HTR-8/SVneo (cell line): ENCODE results near the gene RANBP2.
A peak's percentile ranks its signal among the peaks of the same experiment; 100 is the strongest.
"Not testable (repeated sequence)": the region's sequence is repeated elsewhere in the genome, so short reads cannot be mapped to it uniquely, and the experiment has no call there.

Source experiments
- DNase-seq: peaks from one replicate; pipeline ENCODE4 v3.0.0; 2011; ENCODE audit warnings: low spot score, mixed read lengths; ENCODE audit not compliant: insufficient read length
- FAIRE-seq: peaks from 2 replicates; lab custom pipeline; 2011; peaks lifted over from hg19 to GRCh38; lab: Jason Lieb, UNC

Gene RANBP2

GRCh38 chr2:108767859-108768258, 48.6 kb downstream of the RANBP2 start:
- DNase-seq, FAIRE-seq: not testable (repeated sequence)

GRCh38 chr2:108776475-108776874, 57.2 kb downstream of the RANBP2 start:
- no peak for DNase-seq
- FAIRE-seq, result no peak

GRCh38 chr2:108778857-108779256, 59.6 kb downstream of the RANBP2 start:
- FAIRE-seq, result no peak
- no peak for DNase-seq

- FAIRE-seq (no peak), DNase-seq (no peak)
Observed at GRCh38 chr2:108786008-108786353, 66.7 kb downstream of the RANBP2 start.

GRCh38 chr2:108786354-108787215, 67.3 kb downstream of the RANBP2 start, which contains the start of gene CCDC138:
Gene CCDC138 (plus strand): TSS chr2:108786771. CDS start chr2:108786823, 52 bp downstream.
- FAIRE-seq (peak; percentile 98), DNase-seq (peak; percentile 90)

GRCh38 chr2:108787216-108787541, 67.9 kb downstream of the RANBP2 start:
- DNase-seq, result no peak
- FAIRE-seq, result no peak

GRCh38 chr2:108803045-108803736, 83.9 kb downstream of the RANBP2 start:
- FAIRE-seq (no peak), DNase-seq (no peak)

- no peak for DNase-seq
- no peak for FAIRE-seq
Observed at GRCh38 chr2:108805032-108805431, 85.8 kb downstream of the RANBP2 start.

GRCh38 chr2:108805782-108806181, 86.5 kb downstream of the RANBP2 start:
- no peak for DNase-seq
- FAIRE-seq, result no peak

GRCh38 chr2:108806371-108807113, 87.3 kb downstream of the RANBP2 start:
- FAIRE-seq, result no peak
- DNase-seq, result no peak

- FAIRE-seq, result no peak
- no peak for DNase-seq
Observed at GRCh38 chr2:108809936-108810335, 90.7 kb downstream of the RANBP2 start.

GRCh38 chr2:108810993-108811957, 92.0 kb downstream of the RANBP2 start:
- FAIRE-seq (no peak), DNase-seq (no peak)

GRCh38 chr2:108813732-108814131, 94.5 kb downstream of the RANBP2 start:
- DNase-seq, result no peak

GRCh38 chr2:108820482-108820881, 101.2 kb downstream of the RANBP2 start:
- no peak for FAIRE-seq
- no peak for DNase-seq

More at GRCh38 chr2:108813732-108814131, 94.5 kb downstream of the RANBP2 start:
- no peak for FAIRE-seq

GRCh38 chr2:108823286-108823685, 104.0 kb downstream of the RANBP2 start:
- no peak for DNase-seq
- FAIRE-seq, result no peak

- DNase-seq, result no peak
- no peak for FAIRE-seq
Observed at GRCh38 chr2:108824316-108825070, 105.2 kb downstream of the RANBP2 start.

- DNase-seq (no peak), FAIRE-seq (no peak)
Observed at GRCh38 chr2:108825254-108825653, 106.0 kb downstream of the RANBP2 start.

- FAIRE-seq, result no peak
- no peak for DNase-seq
Observed at GRCh38 chr2:108825736-108826135, 106.5 kb downstream of the RANBP2 start.
